ENCODE measurements around the gene TIMM23B. TPM values are rescaled to one million over a fixed set of nuclear protein-coding genes. Genes with fewer than 3 reads are reported as not detected.
"Not testable (repeated sequence)": the region's sequence is repeated elsewhere in the genome, so short reads cannot be mapped to it uniquely, and the experiment has no call there.

Gene TIMM23B
- total and polyA plus RNA-seq, 4 experiments from 2014 or later = 10.0 to 24.3 (median 17.3) TPM

GRCh38 chr10:49987207-49987606 lies 45.4 kb downstream of the TIMM23B start:
- H3K9me3 ChIP-seq (ENCODE audit: control insufficient read depth in 1 of 2, low read length in 2 of 2); H3K36me3 Mint-ChIP-seq; H3K27me3 ChIP-seq (ENCODE audit: insufficient read depth, low read length); DNase-seq; H3K4me3 Mint-ChIP-seq; H3K27me3 Mint-ChIP-seq; POLR2A ChIA-PET (ENCODE audit: partially characterized antibody); H3K4me1 ChIP-seq (ENCODE audit: insufficient read depth, low read length); CTCF ChIA-PET (ENCODE audit: partially characterized antibody); H3K9me3 Mint-ChIP-seq; H3K4me3 ChIP-seq (ENCODE audit: low read length in 2 of 2); H3K27ac ChIP-seq (ENCODE audit: low read depth, low read length); H3K4me1 Mint-ChIP-seq; H3K27ac Mint-ChIP-seq; intact Hi-C loops (cut with micrococcal nuclease); H3K36me3 ChIP-seq (ENCODE audit: insufficient read depth, low read length): not testable (repeated sequence)

- H3K9me3 Mint-ChIP-seq; H3K9me3 ChIP-seq (ENCODE audit: control insufficient read depth in 1 of 2, low read length in 2 of 2); H3K4me3 Mint-ChIP-seq; intact Hi-C loops (cut with micrococcal nuclease); DNase-seq; CTCF ChIA-PET (ENCODE audit: partially characterized antibody); H3K27me3 Mint-ChIP-seq; POLR2A ChIA-PET (ENCODE audit: partially characterized antibody); H3K36me3 ChIP-seq (ENCODE audit: insufficient read depth, low read length); H3K4me1 Mint-ChIP-seq; H3K4me3 ChIP-seq (ENCODE audit: low read length in 2 of 2); H3K27ac Mint-ChIP-seq; H3K36me3 Mint-ChIP-seq; H3K27me3 ChIP-seq (ENCODE audit: insufficient read depth, low read length); H3K4me1 ChIP-seq (ENCODE audit: insufficient read depth, low read length); H3K27ac ChIP-seq (ENCODE audit: low read depth, low read length): not testable (repeated sequence)
Observed at GRCh38 chr10:49988376-49988775, 46.5 kb downstream of the TIMM23B start, which contains the start of gene AGAP6. Gene AGAP6 (plus strand): TSS chr10:49988406. CDS start chr10:49988716, 310 bp downstream.

- H3K27me3 Mint-ChIP-seq; H3K4me1 Mint-ChIP-seq; H3K36me3 ChIP-seq (ENCODE audit: insufficient read depth, low read length); intact Hi-C loops (cut with micrococcal nuclease); H3K27ac Mint-ChIP-seq; H3K9me3 Mint-ChIP-seq; H3K4me3 ChIP-seq (ENCODE audit: low read length in 2 of 2); H3K27ac ChIP-seq (ENCODE audit: low read depth, low read length); H3K9me3 ChIP-seq (ENCODE audit: control insufficient read depth in 1 of 2, low read length in 2 of 2); POLR2A ChIA-PET (ENCODE audit: partially characterized antibody); H3K4me3 Mint-ChIP-seq; DNase-seq; H3K27me3 ChIP-seq (ENCODE audit: insufficient read depth, low read length); CTCF ChIA-PET (ENCODE audit: partially characterized antibody); H3K4me1 ChIP-seq (ENCODE audit: insufficient read depth, low read length): not testable (repeated sequence)
- H3K36me3 Mint-ChIP-seq = peaks cover 4 to 12% of the 10 kb centered on the region in 2 donors
Observed at GRCh38 chr10:49995321-49995720, 53.5 kb downstream of the TIMM23B start.

- H3K27me3 Mint-ChIP-seq; H3K27ac Mint-ChIP-seq; H3K27me3 ChIP-seq (ENCODE audit: insufficient read depth, low read length); H3K36me3 Mint-ChIP-seq; H3K9me3 Mint-ChIP-seq; intact Hi-C loops (cut with micrococcal nuclease); POLR2A ChIA-PET (ENCODE audit: partially characterized antibody); H3K27ac ChIP-seq (ENCODE audit: low read depth, low read length); H3K4me3 Mint-ChIP-seq; H3K4me1 Mint-ChIP-seq; DNase-seq; H3K4me1 ChIP-seq (ENCODE audit: insufficient read depth, low read length); H3K4me3 ChIP-seq (ENCODE audit: low read length in 2 of 2); CTCF ChIA-PET (ENCODE audit: partially characterized antibody); H3K36me3 ChIP-seq (ENCODE audit: insufficient read depth, low read length); H3K9me3 ChIP-seq (ENCODE audit: control insufficient read depth in 1 of 2, low read length in 2 of 2): not testable (repeated sequence)
Observed at GRCh38 chr10:50014024-50014423, 72.2 kb downstream of the TIMM23B start.

- H3K9me3 Mint-ChIP-seq; H3K4me1 Mint-ChIP-seq; H3K27ac ChIP-seq (ENCODE audit: low read depth, low read length); H3K36me3 ChIP-seq (ENCODE audit: insufficient read depth, low read length); H3K27me3 ChIP-seq (ENCODE audit: insufficient read depth, low read length); H3K4me1 ChIP-seq (ENCODE audit: insufficient read depth, low read length); CTCF ChIA-PET (ENCODE audit: partially characterized antibody); H3K9me3 ChIP-seq (ENCODE audit: control insufficient read depth in 1 of 2, low read length in 2 of 2); H3K4me3 ChIP-seq (ENCODE audit: low read length in 2 of 2); H3K36me3 Mint-ChIP-seq; POLR2A ChIA-PET (ENCODE audit: partially characterized antibody); H3K27me3 Mint-ChIP-seq; intact Hi-C loops (cut with micrococcal nuclease); DNase-seq; H3K4me3 Mint-ChIP-seq: not testable (repeated sequence)
- peak overlapping the region in 2 of 7 donors; percentile 18 to 31 for H3K27ac Mint-ChIP-seq
Observed at GRCh38 chr10:50015596-50016220, 73.9 kb downstream of the TIMM23B start.

GRCh38 chr10:50016926-50017325 lies 75.1 kb downstream of the TIMM23B start:
- H3K4me1 ChIP-seq (ENCODE audit: insufficient read depth, low read length); H3K27ac ChIP-seq (ENCODE audit: low read depth, low read length); H3K27ac Mint-ChIP-seq; H3K9me3 ChIP-seq (ENCODE audit: control insufficient read depth in 1 of 2, low read length in 2 of 2); CTCF ChIA-PET (ENCODE audit: partially characterized antibody); POLR2A ChIA-PET (ENCODE audit: partially characterized antibody); H3K27me3 ChIP-seq (ENCODE audit: insufficient read depth, low read length); H3K4me3 ChIP-seq (ENCODE audit: low read length in 2 of 2); H3K9me3 Mint-ChIP-seq; H3K36me3 ChIP-seq (ENCODE audit: insufficient read depth, low read length); H3K4me1 Mint-ChIP-seq; DNase-seq; H3K36me3 Mint-ChIP-seq; intact Hi-C loops (cut with micrococcal nuclease); H3K27me3 Mint-ChIP-seq; H3K4me3 Mint-ChIP-seq: not testable (repeated sequence)

- H3K27me3 ChIP-seq (ENCODE audit: insufficient read depth, low read length); H3K9me3 ChIP-seq (ENCODE audit: control insufficient read depth in 1 of 2, low read length in 2 of 2); H3K4me1 Mint-ChIP-seq; H3K36me3 Mint-ChIP-seq; H3K27me3 Mint-ChIP-seq; DNase-seq; H3K27ac ChIP-seq (ENCODE audit: low read depth, low read length); H3K4me3 Mint-ChIP-seq; intact Hi-C loops (cut with micrococcal nuclease); POLR2A ChIA-PET (ENCODE audit: partially characterized antibody); H3K4me3 ChIP-seq (ENCODE audit: low read length in 2 of 2); H3K9me3 Mint-ChIP-seq; H3K36me3 ChIP-seq (ENCODE audit: insufficient read depth, low read length); CTCF ChIA-PET (ENCODE audit: partially characterized antibody); H3K27ac Mint-ChIP-seq; H3K4me1 ChIP-seq (ENCODE audit: insufficient read depth, low read length): not testable (repeated sequence)
Observed at GRCh38 chr10:50017646-50018045, 75.8 kb downstream of the TIMM23B start.

- peak overlapping the region in 1 of 7 donors; percentile 25 for H3K27ac Mint-ChIP-seq
- H3K27me3 Mint-ChIP-seq; H3K9me3 ChIP-seq (ENCODE audit: control insufficient read depth in 1 of 2, low read length in 2 of 2); H3K4me1 Mint-ChIP-seq; POLR2A ChIA-PET (ENCODE audit: partially characterized antibody); H3K4me1 ChIP-seq (ENCODE audit: insufficient read depth, low read length); DNase-seq; H3K27ac ChIP-seq (ENCODE audit: low read depth, low read length); H3K27me3 ChIP-seq (ENCODE audit: insufficient read depth, low read length); H3K9me3 Mint-ChIP-seq; H3K4me3 Mint-ChIP-seq; intact Hi-C loops (cut with micrococcal nuclease); H3K4me3 ChIP-seq (ENCODE audit: low read length in 2 of 2); CTCF ChIA-PET (ENCODE audit: partially characterized antibody); H3K36me3 ChIP-seq (ENCODE audit: insufficient read depth, low read length); H3K36me3 Mint-ChIP-seq: not testable (repeated sequence)
Observed at GRCh38 chr10:50019279-50019678, 77.4 kb downstream of the TIMM23B start.

Measured in CD4-positive, alpha-beta memory T cell (primary cell).